GM21825 (cell line): ENCODE data around the gene BTBD9.
"Not testable (repeated sequence)": the region's sequence is repeated elsewhere in the genome, so short reads cannot be mapped to it uniquely, and the experiment has no call there.

Source experiments
- ATAC-seq: cut with Tn5 transposase; IDR thresholded peaks from one replicate; pipeline ENCODE4 v1.9.1; 2021; ENCODE audit warnings: mild to moderate bottlenecking, moderate library complexity; ENCODE audit not compliant: unreplicated experiment

The BTBD9 gene

GRCh38 chr6:38141085-38141484 is 498.6 kb downstream of the BTBD9 start:
- ATAC-seq, result no peak

- no peak for ATAC-seq
Measured at GRCh38 chr6:38138374-38138773, 501.4 kb downstream of the BTBD9 start.

DNA sequence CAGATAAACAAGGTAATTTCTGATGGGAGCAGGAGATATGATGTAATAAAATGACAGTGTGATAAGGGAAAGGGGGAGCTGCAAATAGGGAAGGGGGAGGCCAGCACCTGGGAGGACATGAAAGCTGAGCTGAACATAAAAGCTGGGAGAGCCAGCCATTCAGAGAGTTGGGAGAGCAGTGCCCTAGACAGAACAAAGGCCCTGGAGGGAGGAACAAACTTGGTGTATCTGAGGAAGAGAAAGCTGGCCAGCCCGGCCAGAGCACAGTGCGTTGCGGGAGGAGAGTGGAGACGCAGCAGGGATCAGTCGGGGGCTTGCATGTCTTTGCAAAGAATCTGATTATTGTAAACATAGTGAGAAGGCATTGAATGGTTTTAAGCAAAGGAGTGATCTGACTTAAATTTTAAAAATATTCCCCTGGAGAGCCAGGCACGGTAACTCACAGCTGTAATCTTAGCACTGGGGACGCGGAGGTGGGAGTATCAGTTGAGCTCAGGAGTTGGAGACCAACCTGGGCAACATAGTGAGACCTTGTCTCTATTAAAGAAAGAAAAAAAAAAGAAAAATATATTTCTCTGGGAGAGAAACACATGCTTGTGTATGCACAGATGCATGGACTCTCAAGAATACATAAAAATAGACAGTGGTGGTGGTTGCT is 502.0 kb downstream of the BTBD9 start:
- ATAC-seq, result no peak

DNA sequence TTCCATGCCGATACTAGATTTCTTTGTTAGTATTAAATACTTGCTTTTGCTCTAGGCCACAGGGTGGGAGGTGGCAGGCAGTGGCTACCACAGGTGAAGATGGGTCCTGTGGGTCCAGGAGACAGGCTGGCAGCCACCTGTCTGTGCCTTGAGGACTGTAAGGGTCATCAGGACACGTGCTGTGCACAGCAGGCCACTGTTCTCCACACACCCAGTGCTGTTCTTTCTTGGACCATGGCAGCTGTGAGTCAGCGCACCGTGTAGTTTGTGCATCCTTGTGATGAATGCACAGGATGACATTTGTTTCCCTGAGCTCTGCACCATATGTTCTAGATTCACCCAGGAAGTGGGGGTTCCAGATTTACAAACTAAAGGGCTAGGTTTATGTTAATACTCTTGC is 503.2 kb downstream of the BTBD9 start:
- ATAC-seq, result no peak

- no peak for ATAC-seq
Measured at GRCh38 chr6:38134704-38135088, 505.0 kb downstream of the BTBD9 start.

DNA sequence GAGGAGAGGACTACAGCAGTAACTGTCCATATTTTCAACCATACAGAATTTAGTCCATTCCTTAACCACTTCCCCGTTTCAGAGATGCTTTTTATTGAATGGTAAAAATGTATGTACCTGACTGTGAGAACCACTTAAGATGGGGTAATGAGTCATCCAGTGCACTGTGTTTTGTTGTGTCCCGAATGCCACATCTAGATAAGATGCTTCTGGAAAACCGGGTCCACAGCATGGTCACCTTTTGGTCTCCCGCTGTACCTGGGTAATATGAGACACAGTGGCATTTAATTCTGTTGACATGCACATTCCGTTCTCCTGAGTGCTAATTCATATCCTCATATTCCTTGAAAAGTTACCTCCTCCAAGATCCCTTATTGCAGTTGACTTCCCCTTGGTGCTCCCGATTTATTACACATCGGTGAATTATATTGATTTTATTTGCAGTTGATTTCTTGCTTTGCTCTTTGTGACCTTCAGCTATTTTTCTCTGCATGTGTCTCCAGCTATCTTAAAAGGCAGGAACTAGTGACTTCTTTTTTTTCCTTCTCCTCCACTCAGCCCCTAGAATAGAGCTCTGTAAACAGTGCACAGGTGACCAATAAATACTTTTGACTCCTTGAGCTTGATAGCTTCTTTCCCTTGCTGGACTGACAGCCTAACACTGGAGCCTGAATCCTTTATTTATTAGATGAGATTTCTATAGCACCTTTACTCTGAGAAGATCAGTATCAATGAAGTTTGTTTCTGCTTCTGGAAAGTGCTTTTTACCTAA is 505.6 kb downstream of the BTBD9 start:
- no peak for ATAC-seq

- no peak for ATAC-seq
Measured at GRCh38 chr6:38131527-38131965, 508.2 kb downstream of the BTBD9 start.

- ATAC-seq, result no peak
Measured at GRCh38 chr6:38127284-38127683, 512.4 kb downstream of the BTBD9 start.

GRCh38 chr6:38124224-38124926 is 515.4 kb downstream of the BTBD9 start:
- not testable (repeated sequence) for ATAC-seq

GRCh38 chr6:38119516-38119915 is 520.2 kb downstream of the BTBD9 start:
- no peak for ATAC-seq

- no peak for ATAC-seq
Measured at GRCh38 chr6:38118791-38119365, 520.9 kb downstream of the BTBD9 start.
